CD4-positive, alpha-beta memory T cell (primary cell): Measurements from ENCODE around the gene CLDN2. TPM values are rescaled to one million over a fixed set of nuclear protein-coding genes. Genes with fewer than 3 reads are reported as not detected.

ENCODE experiments used
- CTCF ChIA-PET: fragments of 350-600 bp; sonication (Branson Sonifier 250); formaldehyde crosslinking; loops from one replicate; lab custom pipeline; 2021; ENCODE audit warnings: inconsistent platforms; ENCODE audit not compliant: partially characterized antibody; lab: Charles Lee
- POLR2A ChIA-PET: fragments of 350-600 bp; sonication (Branson Sonifier 250); formaldehyde crosslinking; loops from one replicate; lab custom pipeline; 2021; ENCODE audit not compliant: partially characterized antibody; lab: Charles Lee
- DNase-seq, 5 donors: peaks; one replicate each; pipeline versions ENCODE4 v3.0.0 to v3.0.0-alpha.2; 2020 to 2022; ENCODE audit warnings: mixed read lengths in 1 of 5
- H3K27ac ChIP-seq: one replicate; pipeline ENCODE4 v1.7.0; 2013; ENCODE audit warnings: low read depth, low read length
- H3K27me3 ChIP-seq: 2 replicates; pipeline ENCODE4 v1.7.0; 2013; ENCODE audit warnings: mild to moderate bottlenecking, low read length, moderate library complexity; ENCODE audit not compliant: insufficient read depth
- H3K36me3 ChIP-seq: 2 replicates; pipeline ENCODE4 v1.7.0; 2013; ENCODE audit warnings: mild to moderate bottlenecking, low read length, moderate library complexity; ENCODE audit not compliant: insufficient read depth
- H3K4me1 ChIP-seq: 2 replicates; pipeline ENCODE4 v1.7.0; 2013; ENCODE audit warnings: mild to moderate bottlenecking, low read length, moderate library complexity; ENCODE audit not compliant: insufficient read depth
- H3K4me3 ChIP-seq, 2 donors: one replicate each; pipeline ENCODE4 v1.7.0; 2013; ENCODE audit warnings: low read length in 2 of 2, mild to moderate bottlenecking in 1 of 2
- H3K9me3 ChIP-seq, 2 donors: one replicate each; pipeline ENCODE4 v1.7.0; 2013; ENCODE audit warnings: low read length in 2 of 2, control low read depth in 1 of 2; ENCODE audit not compliant: control insufficient read depth in 1 of 2
- H3K27ac Mint-ChIP-seq, 7 donors: one replicate each; pipeline ENCODE4 v1.8.0; 2020 to 2021; ENCODE audit warnings: mixed read lengths in 7 of 7, mild to moderate bottlenecking in 6 of 7, inconsistent platforms in 3 of 7, moderate library complexity in 3 of 7
- H3K27me3 Mint-ChIP-seq, 2 donors: one replicate each; pipeline ENCODE4 v1.8.0; 2020 to 2021; ENCODE audit warnings: mixed read lengths in 2 of 2
- H3K36me3 Mint-ChIP-seq, 2 donors: one replicate each; pipeline ENCODE4 v1.8.0; 2020 to 2021; ENCODE audit warnings: mixed read lengths in 2 of 2, inconsistent platforms in 1 of 2, mild to moderate bottlenecking in 1 of 2
- H3K4me1 Mint-ChIP-seq, 4 donors: one replicate each; pipeline ENCODE4 v1.8.0; 2020 to 2021; ENCODE audit warnings: mixed read lengths in 4 of 4, mild to moderate bottlenecking in 1 of 4
- H3K4me3 Mint-ChIP-seq, 8 donors: one replicate each; pipeline ENCODE4 v1.8.0; 2020 to 2021; ENCODE audit warnings: mixed read lengths in 8 of 8, mild to moderate bottlenecking in 7 of 8, moderate library complexity in 6 of 8, inconsistent platforms in 3 of 8
- H3K9me3 Mint-ChIP-seq, 8 donors: one replicate each; pipeline ENCODE4 v1.8.0; 2020 to 2021; ENCODE audit warnings: mixed read lengths in 8 of 8, mild to moderate bottlenecking in 5 of 8, inconsistent platforms in 3 of 8, moderate library complexity in 1 of 8
- intact Hi-C: fragments of 100-400 bp; cut with micrococcal nuclease; formaldehyde crosslinking; loops from one replicate; pipeline ENCODE4 v1.15.1; 2023
- polyA plus RNA-seq, 2 donors: library from polyadenylated mRNA; unstranded; fragments of 300-500 nt; fragmentation: Illumina TruSeq; gene quantifications; one replicate each; pipeline ENCODE4 v1.2.3, GENCODE V29; 2021
- total RNA-seq, 2 experiments: library from RNA; stranded (reverse); gene quantifications; one replicate each; pipeline ENCODE4 v1.2.3, GENCODE V29; 2021

CLDN2 gene
- total and polyA plus RNA-seq, 4 experiments from 2014 or later, result 0.11 TPM; not detected in 3

- Mint-ChIP-seq H3K9me3 (peaks cover 0 to 4% (median 0%) of the 10 kb centered on the region in 8 donors), H3K4me1 (no peaks in the 10 kb centered on the region), H3K27ac (no peak overlapping the region), H3K36me3 (peaks cover 12 to 14% of the 10 kb centered on the region in 2 donors), H3K4me3 (no peak overlapping the region), H3K27me3 (no peaks in the 10 kb centered on the region)
- intact Hi-C loops, result no loop called here
- Histone ChIP-seq H3K27me3 (no peaks in the 10 kb centered on the region), H3K4me1 (no peaks in the 10 kb centered on the region), H3K9me3 (no peaks in the 10 kb centered on the region), H3K4me3 (no peak overlapping the region), H3K27ac (no peak overlapping the region), H3K36me3 (no peaks in the 10 kb centered on the region)
- ChIA-PET CTCF (no interaction called here), POLR2A (no interaction called here)
- DNase-seq, result no peak
These were observed 52.7 kb downstream of the CLDN2 start for GRCh38 chrX:106972896-106973295.

- no peak overlapping the region for H3K27ac Mint-ChIP-seq
- ChIA-PET POLR2A (no interaction called here), CTCF (no interaction called here)
- no peak for DNase-seq
- H3K27me3 Mint-ChIP-seq, result no peaks in the 10 kb centered on the region
- H3K4me3 Mint-ChIP-seq, result no peak overlapping the region
- H3K4me1 Mint-ChIP-seq, result no peaks in the 10 kb centered on the region
- no peaks in the 10 kb centered on the region for H3K36me3 ChIP-seq
- H3K27ac ChIP-seq, result no peak overlapping the region
- intact Hi-C loops, result no loop called here
- peaks cover 12 to 14% of the 10 kb centered on the region in 2 donors for H3K36me3 Mint-ChIP-seq
- H3K9me3 ChIP-seq, result no peaks in the 10 kb centered on the region
- no peak overlapping the region for H3K4me3 ChIP-seq
- H3K27me3 ChIP-seq, result no peaks in the 10 kb centered on the region
- peaks cover 0 to 2% (median 0%) of the 10 kb centered on the region in 8 donors for H3K9me3 Mint-ChIP-seq
- H3K4me1 ChIP-seq, result no peaks in the 10 kb centered on the region
These were observed 53.4 kb downstream of the CLDN2 start for GRCh38 chrX:106973433-106974149.

GRCh38 chrX:106976416-106976815, 56.2 kb downstream of the CLDN2 start:
- no peak for DNase-seq
- Histone ChIP-seq H3K27ac (no peak overlapping the region), H3K9me3 (no peaks in the 10 kb centered on the region), H3K36me3 (no peaks in the 10 kb centered on the region), H3K27me3 (no peaks in the 10 kb centered on the region), H3K4me3 (no peak overlapping the region), H3K4me1 (no peaks in the 10 kb centered on the region)
- H3K27me3 Mint-ChIP-seq, result no peaks in the 10 kb centered on the region
- H3K27ac Mint-ChIP-seq, result no peak overlapping the region
- ChIA-PET POLR2A (no interaction called here), CTCF (no interaction called here)
- H3K4me1 Mint-ChIP-seq, result no peaks in the 10 kb centered on the region
- H3K9me3 Mint-ChIP-seq, result no peaks in the 10 kb centered on the region
- intact Hi-C loops, result no loop called here
- H3K4me3 Mint-ChIP-seq, result no peak overlapping the region
- H3K36me3 Mint-ChIP-seq, result peaks cover 6% of the 10 kb centered on the region in 2 donors

Other genes with a start within 250 kb of the CLDN2 start
- gene RNF128, start 193.7 kb upstream of the CLDN2 start, total RNA-seq, result under 1 TPM in 1 of 2 experiments, not detected in 1; 0.11 TPM
- gene RNF128, start 193.7 kb upstream of the CLDN2 start, polyA plus RNA-seq, result under 1 TPM; 0.23 to 0.42 TPM
- 1 to 10 TPM; 2.9 to 3.8 TPM for gene TBC1D8B, start 117.7 kb upstream of the CLDN2 start, total RNA-seq
- under 1 TPM; 0.28 to 0.50 TPM for gene TBC1D8B, start 117.7 kb upstream of the CLDN2 start, polyA plus RNA-seq
- not detected for gene RIPPLY1, start 17.1 kb upstream of the CLDN2 start, total RNA-seq
- not detected for gene RIPPLY1, start 17.1 kb upstream of the CLDN2 start, polyA plus RNA-seq
- gene MORC4, start 79.8 kb downstream of the CLDN2 start, total RNA-seq, result 10 to 100 TPM; 12.4 to 12.6 TPM
- gene MORC4, start 79.8 kb downstream of the CLDN2 start, polyA plus RNA-seq, result 10 to 100 TPM in 1 of 2 donors, 1 to 10 TPM in 1; 7.9 to 10.6 TPM
- 10 to 100 TPM; 27.8 to 29.8 TPM for gene RBM41, start 198.4 kb downstream of the CLDN2 start, total RNA-seq
- 10 to 100 TPM in 1 of 2 donors, 1 to 10 TPM in 1; 9.1 to 14.4 TPM for gene RBM41, start 198.4 kb downstream of the CLDN2 start, polyA plus RNA-seq